Neutrophil (primary cell): ENCODE results near the gene SLC7A10.

Experiments used
- H3K27ac ChIP-seq: fragments of 200-600 bp; sonication (generic); 2 replicates; pipeline ENCODE4 v1.5.1; 2016; ENCODE audit warnings: mild to moderate bottlenecking, moderate library complexity
- H3K27me3 ChIP-seq: fragments of 200-600 bp; sonication (generic); 2 replicates; pipeline ENCODE4 v1.6.0; 2016; ENCODE audit warnings: mild to moderate bottlenecking
- H3K36me3 ChIP-seq: fragments of 200-600 bp; sonication (generic); 2 replicates; pipeline ENCODE4 v1.5.1; 2017
- H3K4me1 ChIP-seq, 2 experiments: fragments of 200-600 bp in 1 of 2; sonication (generic) in 1 of 2; 1 replicate in 1 of 2; 2 replicates in 1 of 2; pipeline versions ENCODE4 v1.5.1 to v1.6.1; 2013 to 2016; ENCODE audit warnings: low read depth in 1 of 2, low read length in 1 of 2, mild to moderate bottlenecking in 1 of 2, moderate library complexity in 1 of 2; ENCODE audit not compliant: control insufficient read depth in 1 of 2, insufficient read depth in 1 of 2
- H3K4me3 ChIP-seq, 2 experiments: fragments of 200-600 bp in 1 of 2; sonication (generic) in 1 of 2; 1 replicate in 1 of 2; 2 replicates in 1 of 2; pipeline ENCODE4 v1.5.1; 2013 to 2016; ENCODE audit warnings: low read depth in 1 of 2, low read length in 1 of 2, mild to moderate bottlenecking in 1 of 2, moderate library complexity in 1 of 2
- H3K9me3 ChIP-seq: fragments of 200-600 bp; sonication (generic); 2 replicates; pipeline ENCODE4 v1.5.1; 2016
- CTCF ChIP-seq: fragments of 200-600 bp; sonication (generic); IDR thresholded peaks from 2 replicates; pipeline ENCODE4 v1.5.1; 2016; ENCODE audit warnings: antibody characterized with exemption

The SLC7A10 gene

GRCh38 chr19:33252971-33253370, 27.3 kb upstream of the SLC7A10 start:
- no peak overlapping the region for H3K27ac ChIP-seq
- H3K4me1 ChIP-seq: peaks cover 24 to 28% of the 10 kb centered on the region in 2 experiments
- no peaks in the 10 kb centered on the region for H3K27me3 ChIP-seq
- H3K9me3 ChIP-seq: no peaks in the 10 kb centered on the region
- no peaks in the 10 kb centered on the region for H3K36me3 ChIP-seq
- TF ChIP-seq CTCF: no peak
- H3K4me3 ChIP-seq: no peak overlapping the region

- H3K9me3 ChIP-seq: no peaks in the 10 kb centered on the region
- no peaks in the 10 kb centered on the region for H3K27me3 ChIP-seq
- peaks cover 28 to 29% of the 10 kb centered on the region in 2 experiments for H3K4me1 ChIP-seq
- no peak for TF ChIP-seq CTCF
- no peak overlapping the region for H3K4me3 ChIP-seq
- no peak overlapping the region for H3K27ac ChIP-seq
- H3K36me3 ChIP-seq: no peaks in the 10 kb centered on the region
These were observed 26.8 kb upstream of the SLC7A10 start for GRCh38 chr19:33252418-33252962.

GRCh38 chr19:33251526-33252090, 26.0 kb upstream of the SLC7A10 start:
- no peak overlapping the region for H3K4me3 ChIP-seq
- peaks cover 28 to 31% of the 10 kb centered on the region in 2 experiments for H3K4me1 ChIP-seq
- no peaks in the 10 kb centered on the region for H3K36me3 ChIP-seq
- no peaks in the 10 kb centered on the region for H3K9me3 ChIP-seq
- TF ChIP-seq CTCF: no peak
- no peaks in the 10 kb centered on the region for H3K27me3 ChIP-seq
- H3K27ac ChIP-seq: no peak overlapping the region

GRCh38 chr19:33251076-33251475, 25.4 kb upstream of the SLC7A10 start:
- TF ChIP-seq CTCF: no peak
- Histone ChIP-seq H3K4me1 (peaks cover 28 to 37% of the 10 kb centered on the region in 2 experiments), H3K27me3 (no peaks in the 10 kb centered on the region), H3K36me3 (no peaks in the 10 kb centered on the region), H3K27ac (no peak overlapping the region), H3K9me3 (no peaks in the 10 kb centered on the region), H3K4me3 (no peak overlapping the region)

GRCh38 chr19:33250500-33250899, 24.9 kb upstream of the SLC7A10 start:
- H3K9me3 ChIP-seq: no peaks in the 10 kb centered on the region
- peaks cover 28 to 38% of the 10 kb centered on the region in 2 experiments for H3K4me1 ChIP-seq
- no peaks in the 10 kb centered on the region for H3K27me3 ChIP-seq
- no peak for TF ChIP-seq CTCF
- no peaks in the 10 kb centered on the region for H3K36me3 ChIP-seq
- no peak overlapping the region for H3K27ac ChIP-seq
- no peak overlapping the region for H3K4me3 ChIP-seq
